ENCODE results near the gene NKPD1.

Gene NKPD1

DNA sequence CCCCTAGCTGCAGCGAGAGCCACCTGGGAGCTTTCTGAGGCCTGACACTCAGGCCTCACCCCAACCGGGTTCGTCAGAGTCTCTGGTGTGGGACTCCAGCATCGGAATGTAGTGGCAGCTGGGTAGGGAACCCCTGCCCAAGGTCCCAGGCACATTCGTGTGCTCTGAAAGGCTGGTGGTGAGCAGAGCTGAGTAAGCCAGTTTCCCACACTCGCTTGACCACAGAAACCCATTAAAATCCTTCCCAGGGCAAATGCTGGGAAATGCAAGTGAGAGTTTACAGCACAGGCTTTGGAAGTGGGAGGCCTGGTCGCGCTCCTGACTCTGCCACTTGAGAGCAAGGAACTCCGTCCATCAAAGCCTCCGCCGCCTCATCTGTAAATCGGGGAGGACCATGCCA is 13.0 kb upstream of the NKPD1 start:
- DNase-seq = no peak

DNA sequence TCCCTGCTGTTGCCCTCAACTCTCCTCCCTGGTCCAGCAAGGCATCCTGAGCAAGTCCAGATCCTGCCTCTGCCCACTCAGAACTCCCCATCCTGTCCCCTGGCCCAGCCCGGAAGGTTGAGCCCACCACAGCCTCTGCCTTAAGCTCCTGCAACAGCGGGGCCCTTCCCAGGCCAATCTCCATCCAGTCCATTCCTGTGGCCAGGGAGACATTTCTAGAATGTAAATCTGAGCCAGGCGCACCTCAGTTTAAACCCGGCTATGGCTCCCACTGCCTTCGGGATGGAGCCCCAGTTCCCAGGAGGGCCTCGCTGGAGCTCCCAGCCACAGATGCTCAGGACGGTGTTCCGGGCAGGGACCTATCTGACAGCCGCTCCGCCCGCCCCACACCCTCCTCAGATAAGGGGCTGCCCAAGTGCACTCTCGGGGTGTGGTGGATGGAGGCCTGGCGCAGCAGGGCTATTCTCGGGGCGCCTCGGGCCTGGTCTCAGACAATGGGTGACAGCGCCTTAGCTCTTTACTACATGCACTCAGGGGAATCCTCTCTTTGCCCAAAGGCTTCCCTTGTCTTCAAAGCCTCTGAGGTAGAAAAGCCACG is 11.9 kb upstream of the NKPD1 start:
- no peak for DNase-seq

DNA sequence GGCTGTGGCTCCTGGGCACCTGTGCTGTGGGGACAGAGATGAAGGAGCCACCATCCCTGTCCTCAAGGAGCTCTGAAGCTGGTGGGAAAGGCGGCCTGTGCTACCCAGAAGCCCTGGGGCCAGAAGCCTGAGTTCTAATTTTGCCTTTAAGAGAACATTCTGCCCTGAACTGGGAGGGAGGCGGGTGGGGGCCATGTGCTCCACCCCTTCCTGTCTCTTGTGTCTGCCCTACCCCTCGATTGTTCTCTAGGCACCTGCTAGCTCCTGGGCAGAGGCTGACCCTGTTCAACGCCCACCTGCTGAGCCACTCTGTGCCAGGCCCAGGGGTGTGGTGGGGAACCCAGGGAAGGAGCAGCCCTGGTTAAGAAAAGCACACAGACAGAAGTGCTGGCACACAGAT is 11.4 kb upstream of the NKPD1 start:
- DNase-seq = peak in 1 of 2 donors; percentile 40

DNA sequence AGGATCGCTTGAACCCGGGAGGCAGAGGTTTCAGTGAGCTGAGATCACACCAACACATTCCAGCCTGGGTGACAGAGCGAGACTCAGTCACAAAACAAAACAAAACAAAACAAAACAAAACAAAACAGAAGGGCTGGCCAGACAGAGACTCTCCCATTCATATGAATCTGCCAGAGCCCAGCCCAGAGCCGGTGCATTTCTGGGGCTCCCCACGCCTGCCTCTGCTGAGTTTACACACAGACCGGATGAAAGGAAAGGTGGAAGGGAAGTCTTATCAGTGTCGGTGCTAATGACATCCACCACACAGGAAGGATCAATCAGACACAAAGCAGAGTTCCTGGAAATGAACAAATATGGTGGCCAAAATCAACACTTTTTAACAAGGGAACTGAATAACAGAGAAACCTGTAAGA is 10.4 kb upstream of the NKPD1 start:
- DNase-seq = peak; percentile 53 to 69

DNA sequence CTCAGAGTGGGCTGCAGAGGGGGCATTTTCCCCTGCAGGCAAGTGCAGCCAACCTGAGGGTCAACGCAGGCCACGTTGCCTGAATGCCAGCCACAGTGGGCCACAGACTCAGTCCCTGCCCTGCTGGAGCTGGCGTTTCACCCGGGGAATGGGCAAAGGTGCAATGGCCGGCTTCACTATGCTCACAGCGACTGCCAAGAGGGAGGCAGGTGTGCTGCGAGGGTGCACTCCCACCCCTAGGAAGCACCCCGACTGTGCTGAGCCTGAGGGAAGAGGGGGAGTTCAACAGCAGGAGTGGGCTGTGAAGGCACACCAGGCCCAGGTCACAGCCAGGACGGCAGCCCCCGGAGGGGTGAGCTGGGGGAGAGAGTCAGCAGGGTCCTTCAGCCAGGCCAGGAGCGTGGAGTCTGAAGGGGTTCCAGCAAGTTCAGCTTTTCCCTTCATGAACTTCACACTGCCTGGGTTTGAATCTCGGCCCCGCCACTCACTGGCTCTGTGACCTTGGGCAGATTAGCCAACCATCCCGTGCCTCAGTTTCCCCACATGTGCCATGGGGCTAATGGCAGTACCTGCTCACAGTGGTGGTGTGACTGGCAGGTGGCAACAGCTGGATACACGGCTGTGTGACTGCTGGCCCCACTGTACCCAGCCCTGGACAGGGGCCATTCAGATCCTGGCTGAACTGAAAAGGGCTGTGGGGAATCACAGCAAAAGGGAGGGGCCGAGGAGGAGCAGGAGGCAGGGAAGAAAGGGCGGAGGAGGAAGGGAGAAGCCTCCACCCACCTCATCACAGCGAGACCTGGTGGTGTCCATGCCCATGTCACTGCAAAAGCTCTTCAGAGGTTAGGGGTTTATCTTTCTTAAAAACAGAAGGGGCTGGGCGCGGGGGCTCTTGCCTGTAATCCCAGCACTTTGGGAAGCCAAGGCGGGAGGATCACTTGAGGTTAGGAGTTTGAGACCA is 9.6 kb upstream of the NKPD1 start:
- no peak for DNase-seq

DNA sequence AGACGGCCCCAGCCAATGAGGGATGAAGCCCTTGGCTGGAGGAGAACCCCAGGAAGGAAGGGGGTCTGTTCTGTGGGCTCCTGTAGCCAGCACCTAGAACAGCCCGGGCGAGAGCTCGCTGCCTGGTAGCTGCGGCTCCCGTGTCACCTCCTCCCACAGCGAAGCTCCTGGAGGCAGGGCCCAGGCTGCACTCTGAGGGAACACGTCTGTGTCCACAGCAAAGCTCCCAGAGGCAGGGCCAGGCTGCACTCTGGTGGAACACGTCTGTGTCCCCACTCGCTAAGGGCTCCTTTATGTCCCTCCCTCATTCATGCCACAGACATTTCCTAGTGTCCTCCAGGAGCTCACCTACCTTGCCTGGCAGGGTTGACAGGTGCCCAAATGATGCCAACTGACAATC is 8.8 kb upstream of the NKPD1 start:
- DNase-seq = no peak

DNA sequence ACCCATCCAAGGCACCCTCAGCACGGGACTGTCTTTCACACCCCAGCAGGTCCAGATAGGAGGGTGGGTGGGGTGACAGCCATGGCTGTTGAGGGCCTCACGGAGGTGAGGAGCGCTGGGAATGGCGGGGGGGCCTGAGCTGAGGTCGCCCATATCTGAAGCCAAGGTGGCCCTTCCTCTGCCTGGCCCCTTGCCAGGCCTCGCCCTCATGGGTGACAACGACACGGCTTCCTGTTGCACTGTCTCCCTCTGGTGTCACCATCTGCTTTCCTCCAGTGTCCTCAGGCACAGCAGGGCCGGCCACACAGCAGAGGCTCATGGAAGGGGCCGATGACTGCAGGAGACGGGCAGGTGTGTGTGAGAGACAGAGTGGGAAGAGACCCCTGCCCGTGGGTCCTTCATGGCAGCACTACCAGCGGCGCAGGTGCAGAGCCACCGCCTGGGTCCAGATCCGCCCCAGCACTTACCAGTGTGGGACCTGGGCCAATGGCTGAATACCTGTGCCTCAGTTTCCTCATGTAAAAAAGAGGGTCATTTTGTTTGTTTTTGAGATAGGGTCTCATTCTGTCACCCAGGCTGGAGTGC is 8.1 kb upstream of the NKPD1 start:
- no peak for DNase-seq

DNA sequence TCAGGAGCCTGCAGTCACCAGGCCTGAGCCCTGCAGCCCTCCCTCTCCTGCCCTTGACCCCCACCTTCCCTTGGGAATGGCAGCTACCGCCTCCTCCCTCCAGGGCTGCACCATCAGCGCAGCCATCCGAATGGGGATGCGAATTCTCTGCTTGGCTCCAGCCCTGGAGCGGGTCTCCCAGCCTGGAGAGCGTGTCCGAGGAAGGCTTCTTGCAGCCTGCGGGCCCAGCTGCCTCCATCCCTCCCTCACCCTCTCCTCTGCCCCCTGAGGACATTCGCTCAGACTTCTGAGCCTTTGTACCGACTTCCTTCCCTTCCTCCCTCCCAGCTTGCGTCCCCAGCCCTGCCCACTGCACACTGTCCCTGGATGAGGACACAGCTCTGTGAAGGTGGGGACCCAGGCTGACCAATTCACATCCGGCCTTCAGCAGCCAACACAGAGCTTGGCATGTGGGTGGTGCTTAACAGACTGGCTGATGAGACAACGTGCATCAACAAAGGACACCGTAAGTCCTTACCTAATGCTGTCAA is 6.0 kb upstream of the NKPD1 start:
- DNase-seq = no peak

DNA sequence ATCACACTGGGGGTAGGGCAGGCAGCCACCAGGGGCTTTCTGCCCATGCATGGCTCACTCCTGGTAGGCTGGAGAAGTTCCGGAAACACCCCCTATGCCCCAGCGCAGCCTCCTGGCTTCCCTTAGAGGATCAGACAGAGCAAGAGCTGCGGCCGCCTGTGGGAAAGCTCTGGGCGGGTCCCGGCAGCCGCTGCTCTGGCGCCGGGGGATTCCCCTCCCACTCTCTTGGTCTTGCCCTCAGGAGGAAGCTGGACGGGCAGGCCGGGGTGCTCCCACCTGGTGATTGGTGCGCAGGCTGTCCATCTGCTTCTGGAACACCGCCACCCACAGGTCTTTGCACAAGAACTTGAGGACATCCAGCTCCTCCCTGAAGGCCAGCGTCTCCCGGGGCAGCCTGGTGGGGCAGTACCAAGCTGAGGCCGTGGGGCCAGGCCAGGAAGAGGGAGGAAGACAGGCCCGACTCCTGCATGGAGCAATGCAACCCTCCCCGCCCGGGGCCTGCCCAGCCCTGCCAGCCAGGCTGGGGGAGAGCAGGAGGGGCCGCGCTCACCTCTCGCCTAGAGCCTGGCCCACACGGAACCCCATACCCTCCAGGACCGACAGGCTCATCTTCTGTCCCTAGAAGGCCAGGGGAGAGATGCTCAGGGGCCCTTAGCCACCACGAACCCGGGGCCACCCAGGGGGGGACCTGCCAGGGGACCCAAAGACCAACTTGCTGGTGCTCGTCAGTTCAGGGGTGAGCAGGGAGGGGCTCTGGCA is 4.0 kb upstream of the NKPD1 start:
- DNase-seq = peak; percentile 60 to 68

DNA sequence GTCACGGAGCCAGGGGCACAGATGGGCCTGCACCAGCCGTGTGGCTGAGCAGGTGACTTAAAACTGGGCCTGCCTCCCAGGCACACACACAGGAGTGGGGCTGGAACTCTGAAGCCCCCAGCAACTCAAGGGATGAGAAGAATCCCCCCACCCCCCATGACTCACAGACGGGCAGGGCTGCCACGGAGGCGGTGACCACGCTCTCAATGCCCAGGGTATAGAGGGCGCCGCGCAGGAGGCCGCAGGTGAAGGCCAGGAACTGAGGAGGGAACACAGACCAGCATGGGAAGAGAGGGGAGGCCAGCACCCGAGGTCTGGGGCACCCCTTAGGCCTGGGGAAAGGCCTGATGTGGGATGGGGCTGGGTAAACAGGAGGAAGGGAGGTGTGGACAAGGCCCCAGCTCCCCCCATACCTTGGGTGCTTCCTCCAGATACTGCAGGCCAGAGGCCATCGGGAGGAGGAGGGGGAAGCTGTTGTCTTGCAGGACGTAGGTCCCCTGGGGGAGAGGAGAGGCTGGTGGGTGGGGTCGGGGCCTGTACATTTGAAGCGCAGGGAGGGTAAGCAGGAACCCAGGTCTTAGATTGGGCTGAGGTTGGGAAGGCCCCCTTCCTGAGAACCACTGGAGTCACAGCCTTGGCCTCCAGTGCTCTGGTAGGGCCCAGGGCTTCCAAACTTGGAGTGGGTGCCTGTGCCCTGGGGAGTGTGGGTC is 3.1 kb upstream of the NKPD1 start:
- DNase-seq = no peak

DNA sequence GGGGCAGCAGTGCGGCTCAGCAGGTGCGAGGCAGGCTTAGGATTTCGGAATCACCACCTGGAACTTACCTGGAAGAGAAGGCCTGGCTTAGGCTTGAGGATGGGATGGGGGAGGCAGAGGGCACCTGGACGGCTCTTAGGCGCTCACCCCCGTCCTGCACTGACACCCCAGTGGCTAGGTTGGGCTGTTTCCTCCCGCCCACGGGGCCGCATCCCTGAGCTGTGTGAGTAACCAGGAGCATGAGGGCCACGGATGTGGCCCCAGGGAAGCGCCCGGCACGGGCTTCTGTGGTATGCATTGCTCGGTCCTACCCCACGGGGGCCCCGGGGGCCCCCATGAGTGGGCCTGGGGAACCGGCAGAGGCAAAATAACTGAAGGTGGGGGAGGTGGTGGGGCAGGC is 2.4 kb upstream of the NKPD1 start:
- DNase-seq = no peak

DNA sequence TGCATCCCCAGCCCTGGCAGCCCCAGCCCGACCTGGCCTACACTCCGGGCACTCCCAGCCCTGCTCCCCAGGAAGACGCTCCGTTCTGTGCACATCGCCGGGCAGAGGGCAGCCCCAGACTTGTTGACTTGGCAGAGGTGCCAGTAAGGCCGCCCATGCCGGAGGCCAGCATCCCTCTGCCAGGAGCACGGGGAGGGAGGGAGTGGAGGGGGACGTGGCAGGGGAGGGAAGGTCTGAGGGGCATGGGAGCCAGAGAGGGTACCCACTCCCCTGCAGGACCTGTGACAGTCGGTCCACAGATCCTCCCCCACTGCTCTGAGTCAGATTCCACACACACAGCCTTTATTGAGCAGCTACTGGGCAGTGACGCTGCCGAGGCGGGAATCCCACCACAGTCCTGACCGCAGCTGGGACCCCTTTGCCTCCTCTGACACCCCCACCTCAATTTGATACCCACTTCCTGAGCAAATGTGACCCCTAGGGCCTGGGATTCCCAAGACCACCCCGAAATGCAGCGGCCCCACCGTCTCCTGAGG is 1.9 kb upstream of the NKPD1 start:
- DNase-seq = no peak

DNA sequence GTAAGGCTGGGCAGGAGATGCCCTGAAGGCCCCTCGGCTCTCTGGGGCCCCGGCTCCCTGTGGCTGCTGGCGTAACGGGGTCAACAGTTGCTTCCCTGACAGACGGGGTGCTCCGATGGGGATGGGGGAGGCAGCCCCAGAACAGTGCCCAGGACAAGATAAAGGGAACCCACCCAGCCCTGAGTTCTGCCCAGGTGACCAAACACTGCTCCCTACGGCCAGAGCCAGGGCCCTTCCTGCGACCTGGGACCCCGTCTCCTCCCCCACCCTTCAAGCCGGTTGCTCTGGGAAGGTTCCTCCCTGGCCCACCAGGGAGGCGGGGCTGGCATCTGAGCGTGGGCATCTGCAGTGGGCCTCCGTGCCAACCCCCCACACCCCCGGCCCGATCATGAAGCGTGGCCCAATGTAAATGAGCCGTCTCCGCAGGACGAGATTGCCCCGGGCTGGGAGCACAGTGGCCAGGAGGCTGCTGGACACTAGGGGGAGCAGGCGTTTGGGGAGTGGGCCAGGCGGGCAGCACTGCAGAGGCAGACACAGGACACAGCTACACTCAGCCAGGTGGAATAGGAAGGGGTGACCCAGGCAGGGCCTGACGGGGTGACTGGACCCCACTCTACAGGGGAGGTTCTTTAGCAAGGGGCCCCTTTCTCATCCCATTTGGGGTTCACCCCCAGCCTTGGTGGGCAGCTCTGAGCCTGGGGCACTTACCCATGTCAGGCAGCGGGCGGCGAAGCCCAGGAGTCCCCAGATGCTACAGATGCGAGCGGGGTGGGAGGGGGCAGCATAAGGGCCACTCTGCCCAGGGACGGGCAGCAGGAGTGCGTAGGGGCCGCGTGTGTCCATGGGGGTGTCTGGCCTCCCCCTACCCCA is 1.2 kb upstream of the NKPD1 start:
- no peak for DNase-seq

DNA sequence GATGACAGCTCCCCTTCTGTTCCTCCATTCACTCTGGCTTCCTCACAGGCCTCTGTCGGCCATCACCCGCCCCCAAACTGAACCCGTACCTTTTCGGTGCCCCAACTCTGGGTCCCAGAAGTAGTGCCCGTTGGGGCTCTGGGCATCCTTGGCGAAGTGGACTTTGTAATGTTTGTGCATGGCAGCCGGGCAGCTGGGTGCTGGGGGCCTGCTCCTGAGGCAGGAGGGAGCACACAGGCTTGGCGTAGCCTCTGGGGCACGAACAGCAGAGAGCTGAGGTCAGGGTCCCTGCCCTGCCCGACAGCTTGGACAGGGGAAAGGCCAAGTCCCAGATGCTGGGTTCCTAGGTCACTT is 834 bp downstream of the NKPD1 start:
- no peak for DNase-seq

DNA sequence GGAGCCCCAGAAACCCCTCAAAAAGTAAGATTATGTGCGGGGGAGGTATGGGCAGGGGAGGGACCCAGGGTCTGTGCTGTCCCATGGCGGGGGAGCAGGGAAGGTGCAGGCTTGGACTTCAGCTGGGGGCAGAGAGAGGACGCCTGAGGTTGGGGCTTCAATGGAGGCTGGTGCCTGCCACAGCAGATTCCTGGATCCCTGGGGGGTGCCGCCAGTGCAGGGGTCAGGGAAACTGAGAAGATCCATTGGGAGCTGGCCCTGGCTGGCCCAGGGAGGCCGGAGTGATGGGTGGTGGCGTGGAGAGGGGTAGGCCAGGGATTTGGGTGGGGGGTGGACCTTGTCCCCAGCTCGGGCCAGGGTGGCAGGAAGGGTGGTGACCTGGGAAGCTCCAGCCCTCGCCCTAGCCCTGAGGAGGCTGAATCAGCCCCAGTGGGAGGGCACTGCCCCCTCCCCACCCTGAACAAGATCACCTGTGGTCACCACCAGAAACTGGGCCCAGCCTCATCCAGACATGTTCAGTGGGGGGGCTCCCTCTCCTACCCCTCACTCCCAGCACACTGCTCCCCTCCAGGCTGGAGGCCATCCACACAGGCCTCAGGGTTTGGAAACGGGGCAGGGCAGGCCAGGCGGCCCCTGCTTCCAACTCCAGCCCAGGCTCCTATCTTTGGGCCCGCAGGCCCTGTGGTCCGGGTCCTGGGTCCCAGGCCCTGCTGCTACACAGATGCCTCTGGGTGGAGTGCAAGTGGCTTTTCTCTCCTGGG is 1.4 kb downstream of the NKPD1 start:
- no peak for DNase-seq

DNA sequence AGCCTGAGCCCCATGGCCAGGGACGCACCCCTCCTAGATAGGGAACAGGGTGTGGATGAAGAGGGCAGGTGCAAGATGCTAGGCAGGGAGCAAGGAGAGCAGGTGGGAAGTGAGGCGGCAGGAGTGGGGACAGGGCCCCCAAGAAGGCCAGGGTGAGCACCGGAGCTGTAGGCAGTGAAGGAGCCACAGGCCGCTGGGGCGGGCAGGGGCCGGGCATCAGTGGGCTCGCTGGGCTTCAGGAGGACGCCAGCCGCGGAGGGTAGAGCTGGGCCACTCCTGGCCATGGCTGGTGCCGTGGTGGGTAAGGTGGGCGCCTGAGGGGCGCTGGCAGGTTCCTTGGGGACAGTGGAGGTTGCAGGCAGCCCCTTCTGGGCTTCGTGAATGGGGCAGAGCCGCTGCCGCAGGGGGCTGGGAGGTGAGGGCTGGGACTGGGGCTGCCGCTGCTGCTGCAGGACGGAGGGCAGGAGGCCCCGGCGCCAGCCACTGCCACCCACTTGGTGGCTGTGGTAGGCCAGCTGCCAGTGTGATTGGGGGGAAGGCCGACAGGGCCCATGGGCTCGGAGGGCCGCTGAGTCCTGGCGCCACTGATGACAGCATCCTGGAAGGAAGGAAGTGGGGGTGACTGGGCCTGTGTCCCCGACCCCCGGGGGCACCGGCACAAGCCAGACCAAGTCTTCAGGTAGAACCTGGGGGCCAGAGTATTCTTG is 2.1 kb downstream of the NKPD1 start:
- DNase-seq = no peak

DNA sequence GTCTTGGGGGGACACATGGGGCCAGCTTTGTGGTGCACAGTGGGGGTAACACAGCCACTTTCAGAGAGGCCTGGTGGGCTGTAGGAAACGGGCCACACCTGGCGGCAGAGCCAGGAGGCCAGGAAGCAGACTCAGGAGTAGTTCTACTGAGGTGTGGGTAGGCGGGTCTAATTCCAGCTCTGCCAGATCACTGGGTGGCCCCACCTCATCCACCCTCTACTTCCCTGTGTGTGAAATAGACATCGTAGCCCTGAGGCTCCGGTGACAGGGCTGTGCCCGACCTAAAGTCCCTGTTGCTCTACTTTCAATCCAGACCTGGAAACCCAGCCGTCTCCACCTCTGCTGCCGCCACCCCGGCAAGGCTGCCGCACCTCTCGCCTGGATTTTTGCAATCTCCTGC is 4.0 kb downstream of the NKPD1 start:
- DNase-seq = no peak

DNA sequence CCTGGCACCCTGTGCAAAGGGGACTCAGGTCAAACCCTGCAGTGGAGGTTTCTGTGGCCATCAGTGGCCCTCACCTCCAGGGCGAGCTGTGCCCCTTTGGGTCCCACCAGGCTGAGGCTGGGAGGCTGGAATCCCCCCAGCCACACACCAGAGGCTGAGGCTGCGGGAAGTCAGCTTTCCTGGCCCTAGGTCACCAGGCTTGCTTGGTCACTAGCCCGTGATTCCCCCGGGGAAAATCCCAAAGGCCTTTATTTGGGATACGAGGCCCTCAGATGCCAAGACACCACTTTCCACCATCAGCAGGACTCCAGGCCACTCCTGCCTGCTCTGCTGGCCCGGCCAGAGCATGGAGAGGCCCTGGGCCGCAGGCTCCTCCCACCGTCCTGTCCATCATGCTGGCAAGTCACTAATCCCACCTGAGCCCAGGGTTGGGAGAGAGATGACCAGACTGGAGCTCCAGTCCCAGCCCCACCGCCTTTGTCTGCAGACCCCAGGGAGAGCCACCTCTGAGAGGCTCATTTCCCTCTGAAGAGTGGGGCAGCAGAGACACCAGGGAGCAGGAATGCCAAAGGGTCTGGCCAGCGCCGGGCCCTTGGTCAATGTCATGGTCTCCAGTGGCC is 4.7 kb downstream of the NKPD1 start:
- DNase-seq = no peak
